Keratinocyte (primary cell): ENCODE measurements around the gene APAF1.

Experiments
- EZH2 ChIP-seq: IDR thresholded peaks from one replicate; pipeline ENCODE4 v1.6.1; 2012; ENCODE audit warnings: inconsistent platforms, mild to moderate bottlenecking, low read length, moderate library complexity
- TF ChIP-seq, protein P1 (sequence below), 3 experiments: IDR thresholded peaks in 1 of 3; conservative IDR thresholded peaks in 1 of 3; optimal IDR thresholded peaks in 1 of 3; 2 replicates in 2 of 3; 3 replicates in 1 of 3; pipeline versions ENCODE3 to v1.5.1; 2011; ENCODE audit warnings: low read length in 3 of 3, mild to moderate bottlenecking in 3 of 3, moderate library complexity in 2 of 3, control low read depth in 1 of 3, inconsistent platforms in 1 of 3; ENCODE audit not compliant: insufficient read depth in 2 of 3; ENCODE audit errors: extremely low read depth in 1 of 3

DNA sequence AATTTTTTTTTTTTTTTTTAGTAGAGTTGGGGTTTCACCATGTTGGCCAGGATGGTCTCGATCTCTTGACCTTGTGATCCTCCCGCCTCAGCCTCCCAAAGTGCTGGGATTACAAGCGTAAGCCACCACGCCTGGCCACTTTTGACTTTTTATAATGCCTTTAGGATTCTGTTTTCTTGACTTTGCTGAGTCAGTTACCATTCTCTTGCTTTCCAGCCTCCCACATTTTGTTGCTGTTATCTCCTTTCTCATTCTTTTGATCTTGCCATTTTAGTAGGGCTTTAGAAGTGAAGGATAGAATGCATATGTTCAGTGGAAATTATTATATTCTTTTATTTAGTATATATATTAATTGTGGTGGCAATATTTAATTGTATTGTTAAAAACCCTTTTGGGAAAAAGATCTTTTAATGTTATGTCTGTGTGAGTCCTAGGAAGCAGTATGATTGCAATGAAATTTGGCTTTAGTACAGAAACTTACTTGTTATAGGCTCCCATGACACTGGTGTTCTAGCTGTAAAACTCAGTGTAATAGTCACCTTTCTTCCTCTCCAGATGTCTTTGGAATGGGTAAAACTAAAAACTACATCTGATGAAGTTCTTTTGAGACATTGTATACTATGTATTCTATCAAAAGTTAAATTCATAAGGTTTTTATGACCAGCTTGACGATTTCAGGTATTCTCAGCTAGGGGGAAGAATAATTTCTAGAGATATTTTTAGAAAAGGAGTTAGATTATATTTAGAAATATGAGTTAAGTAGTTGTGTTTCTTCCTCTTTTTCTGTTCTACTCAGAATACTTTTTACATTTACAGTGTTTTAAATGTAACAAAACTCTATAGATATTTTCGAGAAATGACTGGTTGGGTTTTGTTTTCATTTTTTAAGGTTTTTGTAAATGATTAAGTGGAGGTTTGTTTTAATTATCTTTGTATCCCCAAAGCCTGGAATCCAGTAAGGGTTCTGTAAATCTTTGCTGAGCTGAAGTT lies 74.7 kb downstream of the APAF1 start:
- TF ChIP-seq, protein P1, sequence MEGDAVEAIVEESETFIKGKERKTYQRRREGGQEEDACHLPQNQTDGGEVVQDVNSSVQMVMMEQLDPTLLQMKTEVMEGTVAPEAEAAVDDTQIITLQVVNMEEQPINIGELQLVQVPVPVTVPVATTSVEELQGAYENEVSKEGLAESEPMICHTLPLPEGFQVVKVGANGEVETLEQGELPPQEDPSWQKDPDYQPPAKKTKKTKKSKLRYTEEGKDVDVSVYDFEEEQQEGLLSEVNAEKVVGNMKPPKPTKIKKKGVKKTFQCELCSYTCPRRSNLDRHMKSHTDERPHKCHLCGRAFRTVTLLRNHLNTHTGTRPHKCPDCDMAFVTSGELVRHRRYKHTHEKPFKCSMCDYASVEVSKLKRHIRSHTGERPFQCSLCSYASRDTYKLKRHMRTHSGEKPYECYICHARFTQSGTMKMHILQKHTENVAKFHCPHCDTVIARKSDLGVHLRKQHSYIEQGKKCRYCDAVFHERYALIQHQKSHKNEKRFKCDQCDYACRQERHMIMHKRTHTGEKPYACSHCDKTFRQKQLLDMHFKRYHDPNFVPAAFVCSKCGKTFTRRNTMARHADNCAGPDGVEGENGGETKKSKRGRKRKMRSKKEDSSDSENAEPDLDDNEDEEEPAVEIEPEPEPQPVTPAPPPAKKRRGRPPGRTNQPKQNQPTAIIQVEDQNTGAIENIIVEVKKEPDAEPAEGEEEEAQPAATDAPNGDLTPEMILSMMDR (optimal IDR thresholded peaks at IDR 0.05 in 1 of 3, IDR thresholded peaks at IDR 0.05 in 1 of 3, conservative IDR thresholded peaks at IDR 0.05 in 1 of 3; ENCODE audit: extremely low read depth in 1 of 3, insufficient read depth in 2 of 3, low read length in 3 of 3) = no peak
- no peak for TF ChIP-seq EZH2
